Lung (tissue), 12 donors: ENCODE results near the gene PRRG4. TPM values are rescaled to one million over a fixed set of nuclear protein-coding genes. Genes with fewer than 3 reads are reported as not detected.
"Not testable (repeated sequence)": the region's sequence is repeated elsewhere in the genome, so short reads cannot be mapped to it uniquely, and the experiment has no call there.

ENCODE experiments used
- ATAC-seq: fragments of 200-7000 bp; cut with Tn5 transposase; one replicate; pipeline ENCODE4 v1.9.1; 2020; ENCODE audit warnings: moderate number of reproducible peaks; ENCODE audit not compliant: insufficient read depth, low FRiP score
- DNase-seq, 3 donors: peaks; one replicate each; pipeline ENCODE4 v3.0.0-alpha.2; 2013 to 2017
- H3K27ac ChIP-seq, 2 donors: one replicate each; pipeline ENCODE4 v1.5.1; 2013; ENCODE audit warnings: mild to moderate bottlenecking in 2 of 2, moderate library complexity in 2 of 2, control low read depth in 1 of 2, inconsistent platforms in 1 of 2, low read depth in 1 of 2, low read length in 1 of 2
- H3K27me3 ChIP-seq, 3 donors: one replicate each; pipeline ENCODE4 v1.5.1; 2013; ENCODE audit warnings: low read length in 2 of 3; ENCODE audit not compliant: control insufficient read depth in 3 of 3, insufficient read depth in 3 of 3
- H3K36me3 ChIP-seq, 4 donors: one replicate each; pipeline ENCODE4 v1.5.1; 2013; ENCODE audit warnings: low read length in 4 of 4, mild to moderate bottlenecking in 1 of 4, moderate library complexity in 1 of 4; ENCODE audit not compliant: control insufficient read depth in 4 of 4, insufficient read depth in 4 of 4
- H3K4me1 ChIP-seq, 5 donors: one replicate each; pipeline ENCODE4 v1.5.1; 2013; ENCODE audit warnings: low read length in 5 of 5, mild to moderate bottlenecking in 2 of 5, moderate library complexity in 1 of 5; ENCODE audit not compliant: control insufficient read depth in 5 of 5, insufficient read depth in 5 of 5
- H3K4me3 ChIP-seq: one replicate; pipeline ENCODE4 v1.5.1; 2013; ENCODE audit warnings: mild to moderate bottlenecking, control low read depth, moderate library complexity
- H3K9ac ChIP-seq, 2 donors: one replicate each; pipeline ENCODE4 v1.5.1; 2013; ENCODE audit warnings: low read length in 2 of 2, control low read depth in 1 of 2; ENCODE audit not compliant: insufficient read depth in 1 of 2
- H3K9me3 ChIP-seq, 4 donors: one replicate each; pipeline ENCODE4 v1.5.1; 2013; ENCODE audit warnings: low read length in 3 of 4, mild to moderate bottlenecking in 1 of 4, moderate library complexity in 1 of 4; ENCODE audit not compliant: control insufficient read depth in 4 of 4, insufficient read depth in 3 of 4
- WGBS, 2 donors: extraction: QIAGEN DNeasy Blood & Tissue Kit; methylation state at CpG; one replicate each; pipeline ENCODE4 v1.1.7; 2013; 5-methylcytosine and 5-hydroxymethylcytosine counted together
- polyA plus RNA-seq, 2 donors: library from polyadenylated mRNA; stranded (reverse); fragments of 200-250 nt; gene quantifications; one replicate each; pipeline ENCODE4 v1.2.1, GENCODE V29; 2013
- total RNA-seq, 2 donors: library from RNA; depleted of rRNA in 1 of 2; stranded (reverse); fragments of >200 nt in 1 of 2; gene quantifications; one replicate each; pipeline ENCODE4 v1.2.1, GENCODE V29; 2014 to 2021
- TF ChIP-seq, protein P1 (sequence below): IDR thresholded peaks from 2 replicates; pipeline ENCODE4 v1.5.1; 2012; ENCODE audit warnings: mild to moderate bottlenecking; ENCODE audit errors: control extremely low read depth, extremely low read depth
- donor health status: control.
- donor health status: control.
- donor health status: Bipolar disorder and iron deficiency.
- donor health status: healthy.
- donor health status: DM: yes; HTN: yes; CAD: no.

Gene PRRG4
- total and polyA plus RNA-seq, 4 donors, result 4.7 to 9.7 (median 6.1) TPM

DNA sequence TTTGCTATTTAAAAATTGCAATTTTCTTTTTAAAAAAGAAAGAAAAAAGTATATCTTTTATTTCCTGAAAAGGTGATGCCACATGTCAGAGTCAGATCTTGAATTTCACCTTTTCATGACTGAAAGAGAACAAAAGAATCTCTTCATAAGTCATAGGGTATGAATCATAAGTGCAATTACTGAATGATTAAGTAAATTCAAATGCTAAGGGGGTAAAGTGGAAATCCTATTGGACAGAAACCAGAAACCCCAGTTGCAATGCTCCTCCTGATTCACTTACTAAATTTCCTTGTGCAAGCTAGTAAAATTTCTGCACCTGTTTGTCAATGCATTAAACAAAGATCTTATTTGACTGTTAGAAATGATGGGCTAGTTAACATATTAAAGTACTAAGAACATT lies 8.2 kb upstream of the PRRG4 start:
- no peak for ATAC-seq
- Histone ChIP-seq H3K27ac (no peak overlapping the region), H3K36me3 (no peaks in the 10 kb centered on the region), H3K9me3 (no peaks in the 10 kb centered on the region), H3K9ac (no peak overlapping the region), H3K27me3 (peaks cover 0 to 2% (median 0%) of the 10 kb centered on the region in 3 donors), H3K4me3 (no peak overlapping the region), H3K4me1 (no peaks in the 10 kb centered on the region)
- no peak for DNase-seq
- TF ChIP-seq, protein P1, sequence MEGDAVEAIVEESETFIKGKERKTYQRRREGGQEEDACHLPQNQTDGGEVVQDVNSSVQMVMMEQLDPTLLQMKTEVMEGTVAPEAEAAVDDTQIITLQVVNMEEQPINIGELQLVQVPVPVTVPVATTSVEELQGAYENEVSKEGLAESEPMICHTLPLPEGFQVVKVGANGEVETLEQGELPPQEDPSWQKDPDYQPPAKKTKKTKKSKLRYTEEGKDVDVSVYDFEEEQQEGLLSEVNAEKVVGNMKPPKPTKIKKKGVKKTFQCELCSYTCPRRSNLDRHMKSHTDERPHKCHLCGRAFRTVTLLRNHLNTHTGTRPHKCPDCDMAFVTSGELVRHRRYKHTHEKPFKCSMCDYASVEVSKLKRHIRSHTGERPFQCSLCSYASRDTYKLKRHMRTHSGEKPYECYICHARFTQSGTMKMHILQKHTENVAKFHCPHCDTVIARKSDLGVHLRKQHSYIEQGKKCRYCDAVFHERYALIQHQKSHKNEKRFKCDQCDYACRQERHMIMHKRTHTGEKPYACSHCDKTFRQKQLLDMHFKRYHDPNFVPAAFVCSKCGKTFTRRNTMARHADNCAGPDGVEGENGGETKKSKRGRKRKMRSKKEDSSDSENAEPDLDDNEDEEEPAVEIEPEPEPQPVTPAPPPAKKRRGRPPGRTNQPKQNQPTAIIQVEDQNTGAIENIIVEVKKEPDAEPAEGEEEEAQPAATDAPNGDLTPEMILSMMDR, result no peak

DNA sequence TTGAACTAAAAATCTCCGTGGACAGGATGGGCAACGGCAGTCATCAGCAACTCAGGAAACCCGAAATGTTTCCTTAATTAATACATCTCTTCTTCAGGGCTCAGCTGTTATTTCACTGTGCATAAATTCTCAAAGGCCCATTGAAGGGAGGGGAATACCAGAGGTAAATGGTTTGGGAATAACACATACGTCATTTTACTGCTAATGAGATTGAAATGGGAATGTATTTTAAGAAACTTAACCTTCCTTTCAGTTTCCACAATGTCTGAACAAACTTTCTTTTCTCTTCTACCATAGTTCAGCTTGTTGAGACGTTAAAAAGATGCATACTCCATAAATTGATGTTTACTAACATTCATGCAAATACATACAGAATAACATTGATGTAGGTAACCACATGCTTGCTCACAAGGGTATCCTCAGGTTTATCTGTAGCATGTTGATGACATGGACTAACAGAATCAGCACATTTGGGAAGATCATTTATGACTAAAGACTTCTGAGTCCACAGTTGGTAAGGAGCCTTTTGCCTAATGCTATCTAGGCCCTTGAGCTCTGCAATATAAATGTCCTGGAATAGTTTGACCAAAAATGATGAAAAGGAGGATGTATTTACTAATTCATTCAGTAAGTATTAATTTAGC lies 7.7 kb upstream of the PRRG4 start:
- H3K27ac ChIP-seq, result no peak overlapping the region
- ATAC-seq, result no peak

DNA sequence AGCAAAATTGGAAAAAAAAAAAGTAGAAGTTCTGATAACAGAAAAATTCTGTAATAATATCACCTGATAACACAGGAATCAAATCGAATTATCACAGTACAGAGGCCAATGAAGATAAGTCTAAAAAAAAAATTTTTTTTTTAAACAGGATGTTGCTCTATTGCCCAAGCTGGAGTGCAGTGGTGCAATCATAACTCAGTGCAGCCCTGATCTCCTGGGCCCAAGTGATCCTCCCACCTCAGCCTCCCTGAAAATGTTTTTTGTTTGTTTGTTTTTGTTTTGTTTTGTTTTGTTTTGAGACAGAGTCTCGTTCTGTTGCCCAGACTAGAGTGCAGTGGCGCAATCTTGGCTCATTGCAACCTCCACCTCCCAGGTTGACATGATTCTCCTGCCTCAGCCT lies 6.1 kb upstream of the PRRG4 start:
- H3K4me3 ChIP-seq, H3K9me3 ChIP-seq, H3K4me1 ChIP-seq, H3K27ac ChIP-seq, ATAC-seq, DNase-seq, H3K9ac ChIP-seq, H3K27me3 ChIP-seq, H3K36me3 ChIP-seq: not testable (repeated sequence)
- WGBS, 2 donors, result 53 to 71% methylated on average over 3 of the region's 3 CpGs

More for the DNA sequence above, 7.7 kb upstream of the PRRG4 start:
- Histone ChIP-seq H3K9me3 (no peaks in the 10 kb centered on the region), H3K27me3 (peaks cover 0 to 1% (median 0%) of the 10 kb centered on the region in 3 donors), H3K4me1 (no peaks in the 10 kb centered on the region), H3K36me3 (no peaks in the 10 kb centered on the region), H3K4me3 (no peak overlapping the region), H3K9ac (no peak overlapping the region)
- TF ChIP-seq, protein P1, result no peak
- no peak for DNase-seq
- 48 to 58% methylated on average over 5 of the region's 5 CpGs for WGBS, 2 donors

- 79 to 80% methylated on average over 3 of the region's 3 CpGs for WGBS, 2 donors
- DNase-seq (no peak), ATAC-seq (no peak)
- Histone ChIP-seq H3K4me1 (peaks cover 0 to 13% (median 0%) of the 10 kb centered on the region in 5 donors), H3K9me3 (no peaks in the 10 kb centered on the region), H3K9ac (no peak overlapping the region), H3K36me3 (no peaks in the 10 kb centered on the region), H3K4me3 (no peak overlapping the region), H3K27ac (no peak overlapping the region), H3K27me3 (peaks cover 0 to 8% (median 5%) of the 10 kb centered on the region in 3 donors)
- TF ChIP-seq, protein P1, result no peak
Observed at GRCh38 chr11:32826113-32826512, 3.6 kb upstream of the PRRG4 start.
